Measurements from ENCODE around the gene NAA20.

NAA20 gene

DNA sequence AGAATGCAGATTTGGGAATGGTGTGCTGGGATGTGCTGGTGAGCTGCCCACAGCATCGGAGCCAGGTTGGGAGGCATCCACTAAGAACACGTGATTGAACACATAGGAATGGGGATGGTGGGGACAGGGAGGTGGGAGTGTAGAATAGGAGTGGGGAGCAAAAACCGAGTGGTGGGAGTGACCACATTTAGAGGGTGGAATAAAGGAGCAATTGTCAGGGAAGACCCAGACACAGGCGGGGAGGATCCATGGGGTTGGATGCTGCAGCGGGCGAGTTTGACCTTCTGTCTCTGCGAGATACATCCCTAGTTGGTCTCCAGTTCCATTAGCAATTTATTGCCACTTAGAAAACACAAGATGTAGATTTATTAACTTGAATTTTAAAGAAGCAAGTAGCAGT, 4.7 kb downstream of the NAA20 start:
- DNase-seq: no peak

GRCh38 chr20:20022498-20022897, 5.3 kb downstream of the NAA20 start:
- no peak for DNase-seq

DNA sequence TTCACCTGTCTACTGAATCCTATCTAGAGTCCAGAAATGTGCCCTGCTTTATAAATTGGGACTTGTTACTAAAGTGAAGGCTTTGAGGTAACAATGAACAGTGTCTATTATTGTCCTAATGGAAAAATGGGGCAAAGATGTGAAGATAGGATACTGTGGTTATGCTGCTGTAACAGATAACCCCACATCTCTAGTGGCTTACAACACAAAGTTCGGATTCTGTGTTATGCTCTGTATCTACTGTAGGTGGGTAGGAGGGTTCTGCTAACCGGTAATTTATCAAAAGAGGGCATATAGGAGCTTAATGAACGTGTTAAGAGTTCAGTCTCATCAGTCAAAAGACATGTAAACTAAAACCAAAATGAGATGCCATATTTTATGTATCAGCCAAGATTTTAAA, 6.2 kb downstream of the NAA20 start:
- DNase-seq: no peak

- no peak for DNase-seq
Measured at GRCh38 chr20:20024942-20025341, 7.8 kb downstream of the NAA20 start.

DNA sequence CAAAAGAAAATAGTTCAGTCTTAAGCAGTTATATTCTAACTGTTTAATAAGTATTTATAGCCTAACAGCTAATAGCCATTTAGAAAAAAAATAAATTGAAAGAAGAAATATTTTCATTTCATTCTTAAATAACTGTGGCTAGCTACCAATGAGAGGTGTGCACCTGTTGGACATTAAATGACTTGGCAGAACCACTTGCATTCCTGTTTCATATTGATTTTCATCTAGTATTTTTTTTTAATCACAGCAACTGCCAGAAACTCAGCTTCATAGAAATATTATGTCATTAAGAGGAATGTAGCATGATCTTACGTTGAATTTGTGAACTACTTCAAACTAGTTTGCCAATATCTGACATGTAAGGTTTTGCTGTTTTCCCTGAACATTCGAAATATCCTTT, 10.1 kb downstream of the NAA20 start:
- no peak for DNase-seq

GRCh38 chr20:20031790-20032189, 14.6 kb downstream of the NAA20 start:
- DNase-seq: no peak

- no peak for DNase-seq
Measured at GRCh38 chr20:20034486-20034885, 17.3 kb downstream of the NAA20 start.

DNA sequence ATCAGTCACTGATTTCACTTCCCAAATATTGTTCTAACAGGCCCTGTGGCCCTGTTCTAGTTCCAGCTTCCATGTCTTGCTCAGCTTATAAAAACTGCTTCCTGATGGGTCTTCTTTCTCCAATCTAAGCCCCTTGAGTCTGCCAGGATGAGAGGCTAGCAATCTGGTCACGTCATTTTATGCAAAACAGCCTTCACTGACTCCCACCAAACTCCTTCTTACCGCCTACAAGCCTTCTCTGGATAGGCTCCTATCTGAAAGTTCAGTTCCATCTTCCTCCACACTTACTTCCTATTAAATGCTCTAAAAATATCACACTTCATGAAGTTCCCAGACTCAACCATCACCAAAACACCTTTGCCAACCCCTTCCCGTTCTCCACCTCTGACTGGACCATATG, 19.6 kb downstream of the NAA20 start:
- DNase-seq: no peak

DNA sequence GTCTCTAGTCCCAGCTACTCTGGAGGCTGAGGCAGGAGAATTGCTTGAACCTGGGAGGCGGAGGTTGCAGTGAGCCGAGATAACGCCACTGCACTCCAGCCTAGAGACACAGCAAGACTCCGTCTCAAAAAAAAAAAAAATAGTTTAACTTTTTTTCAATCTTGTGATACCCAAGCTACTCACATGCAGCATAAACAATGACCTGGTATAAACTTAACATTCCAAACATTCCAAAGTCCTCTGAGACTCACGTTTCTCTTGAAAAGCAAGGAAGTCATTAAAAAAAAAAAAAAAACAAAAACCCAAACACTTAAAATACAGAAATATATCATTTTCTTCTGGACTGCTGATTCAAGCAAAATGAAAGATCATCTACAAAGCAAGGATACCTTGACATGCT, 20.8 kb downstream of the NAA20 start:
- DNase-seq: no peak

DNA sequence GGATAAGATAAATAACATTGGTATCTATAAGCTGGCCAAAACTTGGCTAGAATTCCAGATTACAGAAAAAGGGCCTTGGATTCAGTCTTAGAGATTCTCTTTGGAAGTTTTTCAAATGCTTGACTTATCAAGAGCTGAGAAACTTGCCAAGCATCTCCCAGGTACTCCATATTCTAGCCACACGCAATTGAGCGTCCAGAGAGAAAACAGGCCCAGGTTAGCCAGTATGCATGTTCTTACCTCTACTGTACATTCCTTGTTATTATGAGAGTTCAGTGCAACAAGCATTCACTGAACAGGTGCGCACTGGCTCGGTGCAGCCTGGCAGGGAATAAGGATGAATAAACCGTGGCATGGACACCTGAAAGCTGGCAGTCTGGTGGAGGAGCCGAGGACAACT, 21.4 kb downstream of the NAA20 start:
- no peak for DNase-seq

GRCh38 chr20:20039752-20040387, 22.7 kb downstream of the NAA20 start:
- no peak for DNase-seq

- no peak for DNase-seq
Measured at GRCh38 chr20:20051767-20052073, 34.6 kb downstream of the NAA20 start.

GRCh38 chr20:20052074-20052970, 35.2 kb downstream of the NAA20 start, which contains the start of the genes CFAP61 and CRNKL1:
TSS of gene CFAP61 (plus strand) at chr20:20052532. CDS start at chr20:20056654, 4,122 bp downstream.
TSS of gene CRNKL1 (minus strand) at chr20:20052466. CDS start at chr20:20052342, 124 bp downstream.
- DNase-seq: peak; percentile 97

- DNase-seq: no peak
Measured at GRCh38 chr20:20060234-20060998, 43.3 kb downstream of the NAA20 start.

GRCh38 chr20:20063941-20064702, 47.0 kb downstream of the NAA20 start:
- no peak for DNase-seq

- DNase-seq: no peak
Measured at GRCh38 chr20:20065361-20065760, 48.2 kb downstream of the NAA20 start.

DNA sequence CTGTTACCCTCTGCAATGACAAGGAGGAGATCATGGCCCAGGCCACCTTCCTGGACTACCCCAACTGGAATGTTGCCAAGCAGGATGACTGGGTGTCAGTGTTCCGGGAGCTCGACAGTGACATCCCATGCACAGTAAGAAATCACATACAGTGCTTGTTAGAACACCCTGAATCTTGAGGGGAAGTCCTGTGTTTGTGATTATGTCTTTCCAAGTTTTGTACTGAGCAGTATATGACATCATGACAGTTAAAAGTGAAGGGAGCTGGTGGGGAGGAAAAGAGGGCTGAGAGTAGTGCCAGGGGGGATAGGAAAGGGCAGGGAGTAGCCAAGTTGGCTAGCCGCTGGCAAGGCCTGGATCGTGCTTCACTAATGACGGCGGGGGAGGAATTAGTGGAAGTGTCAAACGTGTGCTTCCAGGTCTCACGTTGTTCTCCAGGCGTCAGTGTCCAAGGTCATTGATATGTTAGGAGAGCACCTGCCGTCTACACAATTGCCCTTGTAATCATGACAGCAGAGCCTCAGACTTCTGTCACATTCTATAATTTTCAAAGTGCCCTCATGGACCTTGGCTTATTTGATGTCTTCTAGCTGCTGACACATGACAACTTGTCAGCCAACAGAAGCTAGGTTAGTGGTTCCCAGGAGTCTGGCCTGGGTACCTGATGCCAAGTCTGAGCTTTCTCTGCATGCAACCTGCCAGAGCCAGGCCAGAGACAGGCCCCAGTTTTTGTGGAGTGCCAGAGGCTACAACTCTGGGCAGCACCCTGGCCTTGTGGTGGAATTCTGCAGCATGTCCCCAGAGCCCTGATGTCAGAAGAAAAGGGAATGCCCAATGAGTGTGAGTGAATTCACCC, 53.9 kb downstream of the NAA20 start:
- DNase-seq: no peak

DNA sequence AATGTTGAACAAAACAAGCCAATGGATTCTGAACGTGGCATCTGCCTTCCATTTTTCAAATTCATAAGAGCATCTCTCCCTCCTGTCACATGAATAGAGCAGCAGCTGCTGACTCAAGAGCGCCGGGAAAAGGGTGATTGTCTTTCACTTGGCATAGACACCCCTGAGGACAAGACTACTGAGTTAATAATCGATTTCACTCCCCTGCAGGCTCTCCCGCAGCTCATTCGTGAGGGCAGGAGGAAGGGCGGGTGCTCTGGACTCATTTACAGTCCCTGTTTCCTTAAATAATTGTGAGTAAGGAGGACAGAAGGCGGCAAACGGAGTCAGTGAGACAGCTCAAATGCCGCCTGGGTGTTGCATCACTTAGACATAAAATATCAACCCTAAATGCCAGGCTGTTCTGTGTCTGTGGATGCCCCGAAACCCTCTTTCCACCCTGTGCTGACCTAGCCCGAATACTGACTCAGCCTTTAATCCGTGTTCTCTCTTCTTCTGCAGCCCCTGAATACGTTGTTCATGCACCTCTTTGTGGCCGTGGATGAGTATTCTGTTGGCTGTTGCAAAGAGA, 56.7 kb downstream of the NAA20 start:
- no peak for DNase-seq

DNA sequence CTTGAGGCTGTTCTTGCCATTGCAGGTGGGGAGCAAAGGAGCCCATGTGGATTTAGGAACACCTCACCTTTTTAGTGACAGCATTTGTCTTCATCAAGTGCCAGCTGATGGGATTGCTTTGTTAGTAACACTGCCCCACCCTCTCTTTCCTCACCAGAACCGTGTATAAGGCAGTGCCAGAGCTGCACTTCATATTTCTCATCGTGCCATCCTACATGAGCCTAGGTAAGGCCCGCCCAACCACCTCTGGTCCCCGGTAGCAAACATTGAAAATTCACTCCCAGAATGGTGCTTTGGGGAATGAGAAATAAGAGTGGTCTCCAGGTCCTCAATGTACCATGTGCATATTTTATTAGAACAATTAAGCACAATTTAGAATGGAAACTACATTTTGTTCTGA, 57.9 kb downstream of the NAA20 start:
- DNase-seq: no peak

GRCh38 chr20:20076297-20077065, 59.3 kb downstream of the NAA20 start:
- DNase-seq: no peak

- DNase-seq: no peak
Measured at GRCh38 chr20:20078041-20078440, 60.9 kb downstream of the NAA20 start.
